Measurements from ENCODE around the gene PDGFRB.

PDGFRB gene

GRCh38 chr5:150120617-150121447 is 34.8 kb downstream of the PDGFRB start:
- Histone ChIP-seq H2AK5ac (ENCODE audit: low read depth, low read length) (no peak overlapping the region), H3K27ac (replicated peaks; ENCODE audit: low read length) (no peak overlapping the region), H3K36me3 (replicated peaks in 1 of 2; ENCODE audit: control insufficient read depth in 2 of 2, insufficient read depth in 2 of 2, low read length in 2 of 2) (no peaks in the 10 kb centered on the region), H3K9me3 (replicated peaks in 1 of 2; ENCODE audit: control insufficient read depth in 2 of 2, insufficient read depth in 1 of 2, low read depth in 1 of 2, low read length in 2 of 2) (no peaks in the 10 kb centered on the region), H3K27me3 (ENCODE audit: control insufficient read depth in 3 of 3, insufficient read depth in 3 of 3, low read depth in 1 of 3, low read length in 3 of 3) (no peaks in the 10 kb centered on the region), H3K14ac (ENCODE audit: low read length) (no peak overlapping the region), H3K79me1 (ENCODE audit: low read depth, low read length) (no peaks in the 10 kb centered on the region), H3K23ac (ENCODE audit: low read depth, low read length, poor library complexity) (no peak overlapping the region), H3K9ac (ENCODE audit: low read depth, low read length, poor library complexity) (no peak overlapping the region), H3K4me2 (ENCODE audit: insufficient read depth, low read length, poor library complexity, severe bottlenecking) (no peak overlapping the region), H4K91ac (ENCODE audit: low read depth, low read length, poor library complexity) (no peak overlapping the region), H2BK120ac (ENCODE audit: low read depth, low read length) (no peak overlapping the region), H3K4me3 (ENCODE audit: low read length in 2 of 2) (no peak overlapping the region), H3K4me1 (ENCODE audit: control insufficient read depth in 2 of 2, insufficient read depth in 1 of 2, low read depth in 1 of 2, low read length in 2 of 2) (peaks cover 0 to 8% of the 10 kb centered on the region in 2 donors), H3K18ac (ENCODE audit: low read length) (no peak overlapping the region), H2AFZ (ENCODE audit: low read length) (no peak overlapping the region), H2BK5ac (ENCODE audit: low read length) (no peak overlapping the region), H3K4ac (ENCODE audit: low read length) (no peak overlapping the region), H2BK12ac (ENCODE audit: low read length) (no peak overlapping the region), H2BK15ac (ENCODE audit: low read length) (no peak overlapping the region), H4K8ac (ENCODE audit: low read depth, low read length) (no peak overlapping the region)
- WGBS, 2 donors (ENCODE audit: extremely low coverage in 2 of 2, insufficient read length in 2 of 2, insufficient replicate concordance in 1 of 2), result no CpG with 5 or more reads among the region's 19 CpGs
- DNase-seq (ENCODE audit: low spot score), result no peak

- Histone ChIP-seq H3K4me3 (ENCODE audit: low read length in 2 of 2) (no peak overlapping the region), H2BK120ac (ENCODE audit: low read depth, low read length) (no peak overlapping the region), H3K9me3 (replicated peaks in 1 of 2; ENCODE audit: control insufficient read depth in 2 of 2, insufficient read depth in 1 of 2, low read depth in 1 of 2, low read length in 2 of 2) (no peaks in the 10 kb centered on the region), H2BK5ac (ENCODE audit: low read length) (no peak overlapping the region), H2AK5ac (ENCODE audit: low read depth, low read length) (no peak overlapping the region), H2BK15ac (ENCODE audit: low read length) (no peak overlapping the region), H3K4ac (ENCODE audit: low read length) (no peak overlapping the region), H3K14ac (ENCODE audit: low read length) (no peak overlapping the region), H3K36me3 (replicated peaks in 1 of 2; ENCODE audit: control insufficient read depth in 2 of 2, insufficient read depth in 2 of 2, low read length in 2 of 2) (no peaks in the 10 kb centered on the region), H3K23ac (ENCODE audit: low read depth, low read length, poor library complexity) (no peak overlapping the region), H4K8ac (ENCODE audit: low read depth, low read length) (no peak overlapping the region), H3K27ac (replicated peaks; ENCODE audit: low read length) (no peak overlapping the region), H2BK12ac (ENCODE audit: low read length) (no peak overlapping the region), H2AFZ (ENCODE audit: low read length) (no peak overlapping the region), H3K27me3 (ENCODE audit: control insufficient read depth in 3 of 3, insufficient read depth in 3 of 3, low read depth in 1 of 3, low read length in 3 of 3) (no peaks in the 10 kb centered on the region), H3K79me1 (ENCODE audit: low read depth, low read length) (no peaks in the 10 kb centered on the region), H3K9ac (ENCODE audit: low read depth, low read length, poor library complexity) (no peak overlapping the region), H3K4me2 (ENCODE audit: insufficient read depth, low read length, poor library complexity, severe bottlenecking) (no peak overlapping the region), H3K18ac (ENCODE audit: low read length) (no peak overlapping the region), H3K4me1 (ENCODE audit: control insufficient read depth in 2 of 2, insufficient read depth in 1 of 2, low read depth in 1 of 2, low read length in 2 of 2) (peaks cover 0 to 8% of the 10 kb centered on the region in 2 donors), H4K91ac (ENCODE audit: low read depth, low read length, poor library complexity) (no peak overlapping the region)
- DNase-seq (ENCODE audit: low spot score), result no peak
- WGBS, 2 donors (ENCODE audit: extremely low coverage in 2 of 2, insufficient read length in 2 of 2, insufficient replicate concordance in 1 of 2), result no CpG with 5 or more reads among the region's 3 CpGs
Observed at GRCh38 chr5:150120062-150120441, 35.6 kb downstream of the PDGFRB start.

DNA sequence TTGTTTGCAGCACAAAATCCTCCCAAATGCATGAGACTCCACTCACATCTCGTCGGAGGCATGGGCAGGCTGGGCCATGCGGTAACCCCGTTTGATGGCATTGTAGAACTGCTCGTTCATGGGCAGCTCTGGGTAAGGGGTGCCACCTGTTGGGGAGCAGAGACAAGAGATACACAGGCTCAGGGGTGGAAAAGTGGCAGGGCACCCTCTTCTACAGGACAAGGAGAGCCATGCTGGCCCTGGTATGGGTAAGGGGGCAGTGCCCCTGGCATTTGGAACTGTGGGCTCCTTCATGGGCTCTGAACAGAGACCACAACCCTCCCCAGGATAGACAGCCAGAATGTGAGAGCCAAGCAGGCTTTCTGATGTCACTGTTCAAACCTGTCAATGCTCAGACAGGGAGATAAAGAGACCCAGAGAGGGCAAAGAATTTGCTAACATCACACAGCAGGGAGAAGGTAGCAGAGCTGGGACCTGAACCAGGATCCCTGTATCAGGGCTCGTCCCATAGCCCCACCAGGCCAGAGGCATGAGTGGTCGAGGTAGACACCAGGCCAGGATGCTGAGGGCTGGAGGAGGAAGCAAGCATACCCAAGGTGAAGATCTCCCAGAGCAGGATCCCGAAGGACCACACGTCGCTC is 36.1 kb downstream of the PDGFRB start:
- Histone ChIP-seq H3K4ac (ENCODE audit: low read length) (no peak overlapping the region), H3K9me3 (replicated peaks in 1 of 2; ENCODE audit: control insufficient read depth in 2 of 2, insufficient read depth in 1 of 2, low read depth in 1 of 2, low read length in 2 of 2) (no peaks in the 10 kb centered on the region), H2AK5ac (ENCODE audit: low read depth, low read length) (no peak overlapping the region), H4K91ac (ENCODE audit: low read depth, low read length, poor library complexity) (no peak overlapping the region), H3K27ac (replicated peaks; ENCODE audit: low read length) (no peak overlapping the region), H3K9ac (ENCODE audit: low read depth, low read length, poor library complexity) (no peak overlapping the region), H3K27me3 (ENCODE audit: control insufficient read depth in 3 of 3, insufficient read depth in 3 of 3, low read depth in 1 of 3, low read length in 3 of 3) (no peaks in the 10 kb centered on the region), H3K79me1 (ENCODE audit: low read depth, low read length) (no peaks in the 10 kb centered on the region), H2BK12ac (ENCODE audit: low read length) (no peak overlapping the region), H3K14ac (ENCODE audit: low read length) (no peak overlapping the region), H2BK15ac (ENCODE audit: low read length) (no peak overlapping the region), H3K4me1 (ENCODE audit: control insufficient read depth in 2 of 2, insufficient read depth in 1 of 2, low read depth in 1 of 2, low read length in 2 of 2) (peaks cover 0 to 8% of the 10 kb centered on the region in 2 donors), H3K23ac (ENCODE audit: low read depth, low read length, poor library complexity) (no peak overlapping the region), H3K4me3 (ENCODE audit: low read length in 2 of 2) (no peak overlapping the region), H2BK5ac (ENCODE audit: low read length) (no peak overlapping the region), H3K36me3 (replicated peaks in 1 of 2; ENCODE audit: control insufficient read depth in 2 of 2, insufficient read depth in 2 of 2, low read length in 2 of 2) (no peaks in the 10 kb centered on the region), H2AFZ (ENCODE audit: low read length) (no peak overlapping the region), H4K8ac (ENCODE audit: low read depth, low read length) (no peak overlapping the region), H3K4me2 (ENCODE audit: insufficient read depth, low read length, poor library complexity, severe bottlenecking) (no peak overlapping the region), H2BK120ac (ENCODE audit: low read depth, low read length) (no peak overlapping the region), H3K18ac (ENCODE audit: low read length) (no peak overlapping the region)
- DNase-seq (ENCODE audit: low spot score), result no peak
- WGBS, 2 donors (ENCODE audit: extremely low coverage in 2 of 2, insufficient read length in 2 of 2, insufficient replicate concordance in 1 of 2), result no CpG with 5 or more reads among the region's 10 CpGs

GRCh38 chr5:150118561-150119229 is 37.0 kb downstream of the PDGFRB start:
- Histone ChIP-seq H3K9me3 (replicated peaks in 1 of 2; ENCODE audit: control insufficient read depth in 2 of 2, insufficient read depth in 1 of 2, low read depth in 1 of 2, low read length in 2 of 2) (no peaks in the 10 kb centered on the region), H3K36me3 (replicated peaks in 1 of 2; ENCODE audit: control insufficient read depth in 2 of 2, insufficient read depth in 2 of 2, low read length in 2 of 2) (no peaks in the 10 kb centered on the region), H4K91ac (ENCODE audit: low read depth, low read length, poor library complexity) (no peak overlapping the region), H3K9ac (ENCODE audit: low read depth, low read length, poor library complexity) (no peak overlapping the region), H2BK5ac (ENCODE audit: low read length) (no peak overlapping the region), H3K79me1 (ENCODE audit: low read depth, low read length) (no peaks in the 10 kb centered on the region), H3K4ac (ENCODE audit: low read length) (no peak overlapping the region), H2BK12ac (ENCODE audit: low read length) (no peak overlapping the region), H3K23ac (ENCODE audit: low read depth, low read length, poor library complexity) (no peak overlapping the region), H4K8ac (ENCODE audit: low read depth, low read length) (no peak overlapping the region), H3K4me2 (ENCODE audit: insufficient read depth, low read length, poor library complexity, severe bottlenecking) (no peak overlapping the region), H3K14ac (ENCODE audit: low read length) (no peak overlapping the region), H2AK5ac (ENCODE audit: low read depth, low read length) (no peak overlapping the region), H2BK120ac (ENCODE audit: low read depth, low read length) (no peak overlapping the region), H2BK15ac (ENCODE audit: low read length) (peak overlapping the region; percentile 34), H3K27me3 (ENCODE audit: control insufficient read depth in 3 of 3, insufficient read depth in 3 of 3, low read depth in 1 of 3, low read length in 3 of 3) (no peaks in the 10 kb centered on the region), H3K27ac (replicated peaks; ENCODE audit: low read length) (no peak overlapping the region), H3K4me1 (ENCODE audit: control insufficient read depth in 2 of 2, insufficient read depth in 1 of 2, low read depth in 1 of 2, low read length in 2 of 2) (peaks cover 0 to 8% of the 10 kb centered on the region in 2 donors), H3K18ac (ENCODE audit: low read length) (peak overlapping the region; percentile 9), H3K4me3 (ENCODE audit: low read length in 2 of 2) (no peak overlapping the region), H2AFZ (ENCODE audit: low read length) (no peak overlapping the region)
- WGBS, 2 donors (ENCODE audit: extremely low coverage in 2 of 2, insufficient read length in 2 of 2, insufficient replicate concordance in 1 of 2), result no CpG with 5 or more reads among the region's 11 CpGs
- no peak for DNase-seq (ENCODE audit: low spot score)

Measured in neuronal stem cell (in vitro differentiated cells).